Measurements from ENCODE around the gene ADORA2A. TPM values are rescaled to one million over a fixed set of nuclear protein-coding genes. Genes with fewer than 3 reads are reported as not detected.

The ADORA2A gene
- total RNA-seq (1 to 10 TPM; 3.7 to 5.6 (median 4.8) TPM), polyA plus RNA-seq (6.6 TPM)
- long read RNA-seq, donor 1, partial matches to known transcripts = 3 of 14 reads
- long read RNA-seq, donor 1, other reads (novel, unspliced or antisense) = 10 of 14 reads
- long read RNA-seq, donor 2, partial matches to known transcripts = 0 of 10 reads
- long read RNA-seq, donor 2, other reads (novel, unspliced or antisense) = 10 of 10 reads
- long read RNA-seq, donor 3, partial matches to known transcripts = 2 of 8 reads
- long read RNA-seq, donor 3, other reads (novel, unspliced or antisense) = 6 of 8 reads
- long read RNA-seq, donor 4, partial matches to known transcripts = 0 of 7 reads
- long read RNA-seq, donor 4, other reads (novel, unspliced or antisense) = 7 of 7 reads

DNA sequence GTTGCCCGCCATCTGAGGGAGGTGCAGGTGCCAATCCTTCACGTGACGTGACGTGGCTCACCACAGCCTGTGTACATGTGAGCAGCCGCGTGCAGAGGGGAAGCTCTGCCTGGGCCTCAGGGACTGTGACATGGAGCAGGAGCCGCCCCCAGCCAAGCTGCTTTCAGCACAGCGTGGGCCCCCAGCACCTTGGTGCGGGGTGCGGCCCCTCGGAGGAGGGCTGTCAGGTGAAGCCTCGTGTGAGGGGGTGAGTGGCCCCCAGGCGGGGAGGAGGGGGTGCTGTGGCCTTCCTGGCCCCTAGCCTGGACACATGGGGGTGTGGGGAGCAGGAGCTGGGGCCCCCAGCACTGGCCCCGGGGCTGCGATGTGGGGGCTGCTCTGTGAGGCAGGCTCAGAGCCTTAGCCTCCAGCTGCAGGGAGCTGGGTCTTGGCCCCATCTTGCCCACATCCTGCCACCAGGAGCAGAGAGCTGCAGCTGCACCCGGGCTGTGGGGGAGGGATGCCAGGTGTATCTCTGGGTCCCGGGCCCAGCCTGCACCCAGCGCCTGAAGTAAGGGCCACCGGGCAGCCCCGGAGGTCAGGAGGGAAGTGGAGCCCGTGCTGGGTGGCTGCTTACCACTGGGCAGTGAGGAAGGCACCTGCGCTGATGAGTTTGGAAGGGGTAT lies at the start of gene ADORA2A:
Gene ADORA2A, plus strand, starts transcription at position 100 of the 665 bp plus-strand sequence. CDS start 5,806 bp downstream, outside the sequence.
- H3K27me3 ChIP-seq (ENCODE audit: control insufficient read depth, insufficient read depth) = no peaks in the 10 kb centered on the region
- peaks cover 10% of the 10 kb centered on the region for H3K4me1 ChIP-seq (ENCODE audit: control insufficient read depth, insufficient read depth, low read length)
- intact Hi-C loops (cut with DNase I) = loop anchor here in 3 of 4 donors (5.0 to 10.0 kb wide), 4 partner anchors 47 to 90 kb away; no protein-coding TSS in a partner anchor
- DNase-seq (peak in 2 of 3 donors; percentile 71 to 72), ATAC-seq (no peak)
- H3K9me3 ChIP-seq (ENCODE audit: control insufficient read depth, low read length) = no peaks in the 10 kb centered on the region
- no peak within 1 kb of the TSS for H3K27ac ChIP-seq (ENCODE audit: low read length)
- WGBS = 78% methylated on average over 22 of the region's 22 CpGs
- H3K4me3 ChIP-seq (ENCODE audit: low read length) = no peak within 1 kb of the TSS

DNA sequence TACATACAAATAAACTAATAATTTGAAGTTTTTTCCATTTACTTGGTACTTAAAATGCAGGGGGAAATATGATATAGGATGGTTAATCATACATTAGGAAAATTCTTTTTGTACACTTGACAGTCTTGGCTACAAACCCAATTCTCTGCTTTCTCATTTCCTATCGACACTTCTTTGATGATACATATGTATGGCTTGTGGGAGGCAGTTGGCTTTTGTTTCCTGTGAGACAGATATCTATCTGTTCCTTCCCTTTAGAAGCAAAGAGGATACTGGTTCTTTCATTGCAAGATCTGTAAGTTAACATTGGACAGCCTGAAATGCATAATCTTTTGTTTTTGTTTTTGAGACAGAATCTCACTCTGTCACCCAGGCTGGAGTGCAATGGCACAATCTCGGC lies 47.9 kb upstream of the ADORA2A start:
- H3K4me3 ChIP-seq (ENCODE audit: low read length) = no peak overlapping the region
- H3K9me3 ChIP-seq (ENCODE audit: control insufficient read depth, low read length) = no peaks in the 10 kb centered on the region
- H3K27ac ChIP-seq (ENCODE audit: low read length) = no peak overlapping the region
- no peaks in the 10 kb centered on the region for H3K27me3 ChIP-seq (ENCODE audit: control insufficient read depth, insufficient read depth)
- no peaks in the 10 kb centered on the region for H3K4me1 ChIP-seq (ENCODE audit: control insufficient read depth, insufficient read depth, low read length)
- ATAC-seq = no peak
- DNase-seq = no peak
- WGBS = 42% methylated on average over 2 of the region's 2 CpGs
- intact Hi-C loops (cut with DNase I) = no loop called here

DNA sequence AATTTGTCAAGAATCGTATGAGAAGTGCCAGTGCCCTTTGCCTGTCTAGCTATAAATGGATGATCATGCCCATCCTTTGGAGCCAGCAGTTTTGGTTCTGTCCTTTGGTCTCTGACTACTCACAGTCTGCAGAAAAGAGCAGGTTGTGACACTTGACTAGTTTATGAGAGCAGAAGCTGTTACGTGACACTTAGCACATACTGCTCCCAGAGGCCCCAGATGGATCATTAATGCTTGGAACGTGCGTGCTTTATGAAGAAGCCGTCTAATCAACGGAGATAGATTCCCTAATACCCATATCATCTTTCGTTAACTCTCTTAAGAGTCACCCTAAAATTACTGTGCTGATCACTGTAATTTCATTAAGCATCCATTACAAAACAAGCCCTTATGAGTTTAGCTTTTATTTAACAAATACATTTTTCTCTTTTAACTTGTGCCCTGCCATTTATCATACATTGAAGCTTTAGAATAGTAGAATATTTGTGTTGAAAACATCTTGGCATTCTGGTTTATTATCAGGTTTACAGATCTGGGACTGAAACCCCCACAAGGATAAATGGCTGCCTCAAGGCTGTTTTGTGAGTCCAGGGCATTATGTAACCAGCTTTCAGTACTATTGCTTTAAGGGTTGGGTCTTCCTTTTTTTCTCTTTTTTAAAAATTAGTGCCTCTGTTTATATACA lies 47.0 kb upstream of the ADORA2A start:
- Histone ChIP-seq H3K4me1 (ENCODE audit: control insufficient read depth, insufficient read depth, low read length) (no peaks in the 10 kb centered on the region), H3K27ac (ENCODE audit: low read length) (no peak overlapping the region), H3K4me3 (ENCODE audit: low read length) (no peak overlapping the region), H3K9me3 (ENCODE audit: control insufficient read depth, low read length) (no peaks in the 10 kb centered on the region), H3K27me3 (ENCODE audit: control insufficient read depth, insufficient read depth) (no peaks in the 10 kb centered on the region)
- WGBS = 53% methylated on average over 7 of the region's 7 CpGs
- no peak for DNase-seq
- peak; percentile 43 to 74 for ATAC-seq
- intact Hi-C loops (cut with DNase I) = no loop called here

GRCh38 chr22:24380905-24381230 lies 46.5 kb upstream of the ADORA2A start:
- WGBS = 58% methylated on average over 1 of the region's 1 CpG

DNA sequence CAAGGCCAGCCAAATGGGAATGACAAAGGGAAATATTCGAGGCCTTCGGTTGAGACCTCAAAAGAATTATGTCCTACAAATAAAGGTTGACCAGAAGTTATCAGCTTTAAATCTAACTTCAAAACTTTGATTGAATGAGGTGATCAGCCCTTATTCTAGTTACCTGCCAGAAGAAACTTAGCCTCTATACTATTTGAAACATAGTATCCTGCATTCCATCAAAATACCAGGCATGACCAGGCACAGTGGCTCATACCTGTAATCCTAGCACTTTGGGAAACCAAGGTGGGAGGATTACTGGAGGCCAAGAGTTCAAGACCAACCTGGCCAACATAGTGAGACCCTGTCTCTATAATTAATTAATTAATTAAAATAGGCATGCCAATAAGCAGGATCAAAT lies 44.3 kb upstream of the ADORA2A start:
- 95% methylated on average over 2 of the region's 2 CpGs for WGBS
- Histone ChIP-seq H3K27me3 (ENCODE audit: control insufficient read depth, insufficient read depth) (no peaks in the 10 kb centered on the region), H3K4me3 (ENCODE audit: low read length) (no peak overlapping the region), H3K27ac (ENCODE audit: low read length) (no peak overlapping the region), H3K9me3 (ENCODE audit: control insufficient read depth, low read length) (no peaks in the 10 kb centered on the region), H3K4me1 (ENCODE audit: control insufficient read depth, insufficient read depth, low read length) (no peaks in the 10 kb centered on the region)
- ATAC-seq (no peak), DNase-seq (no peak)
- intact Hi-C loops (cut with DNase I) = no loop called here

More at GRCh38 chr22:24380905-24381230, 46.5 kb upstream of the ADORA2A start:
- ATAC-seq (no peak), DNase-seq (no peak)
- no peaks in the 10 kb centered on the region for H3K9me3 ChIP-seq (ENCODE audit: control insufficient read depth, low read length)
- H3K4me3 ChIP-seq (ENCODE audit: low read length) = no peak overlapping the region
- no peak overlapping the region for H3K27ac ChIP-seq (ENCODE audit: low read length)
- no peaks in the 10 kb centered on the region for H3K27me3 ChIP-seq (ENCODE audit: control insufficient read depth, insufficient read depth)
- H3K4me1 ChIP-seq (ENCODE audit: control insufficient read depth, insufficient read depth, low read length) = no peaks in the 10 kb centered on the region
- intact Hi-C loops (cut with DNase I) = no loop called here

DNA sequence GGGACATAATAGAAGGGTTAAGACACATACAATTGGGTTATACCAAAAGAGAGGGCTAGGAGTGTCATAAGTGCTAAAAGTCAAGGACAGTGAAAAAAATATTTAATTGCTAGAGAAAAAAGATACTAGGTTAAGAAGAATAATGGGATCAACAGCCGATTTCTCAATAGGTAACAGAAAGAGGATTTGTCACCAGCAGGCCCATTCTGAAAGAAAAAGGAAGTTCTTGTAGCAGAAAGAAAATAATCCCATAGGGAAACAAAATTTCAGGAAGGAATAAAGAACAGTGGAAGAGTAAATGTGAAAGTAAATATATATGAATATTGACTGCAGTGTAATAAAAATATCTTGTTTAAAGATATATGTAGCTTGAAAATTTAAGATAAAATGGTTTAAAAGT lies 43.3 kb upstream of the ADORA2A start:
- 70% methylated on average over 1 of the region's 1 CpG for WGBS

GRCh38 chr22:24386937-24387471 lies 40.4 kb upstream of the ADORA2A start:
- H3K4me1 ChIP-seq (ENCODE audit: control insufficient read depth, insufficient read depth, low read length) = peaks cover 6% of the 10 kb centered on the region
- no peak for ATAC-seq
- no peak for DNase-seq
- H3K9me3 ChIP-seq (ENCODE audit: control insufficient read depth, low read length) = no peaks in the 10 kb centered on the region
- intact Hi-C loops (cut with DNase I) = no loop called here
- no peaks in the 10 kb centered on the region for H3K27me3 ChIP-seq (ENCODE audit: control insufficient read depth, insufficient read depth)
- WGBS = 56% methylated on average over 2 of the region's 2 CpGs
- no peak overlapping the region for H3K27ac ChIP-seq (ENCODE audit: low read length)
- no peak overlapping the region for H3K4me3 ChIP-seq (ENCODE audit: low read length)

More for the DNA sequence above, 43.3 kb upstream of the ADORA2A start:
- no peak for ATAC-seq
- Histone ChIP-seq H3K27me3 (ENCODE audit: control insufficient read depth, insufficient read depth) (no peaks in the 10 kb centered on the region), H3K4me1 (ENCODE audit: control insufficient read depth, insufficient read depth, low read length) (no peaks in the 10 kb centered on the region), H3K27ac (ENCODE audit: low read length) (no peak overlapping the region), H3K4me3 (ENCODE audit: low read length) (no peak overlapping the region), H3K9me3 (ENCODE audit: control insufficient read depth, low read length) (no peaks in the 10 kb centered on the region)
- intact Hi-C loops (cut with DNase I) = no loop called here
- DNase-seq = no peak

DNA sequence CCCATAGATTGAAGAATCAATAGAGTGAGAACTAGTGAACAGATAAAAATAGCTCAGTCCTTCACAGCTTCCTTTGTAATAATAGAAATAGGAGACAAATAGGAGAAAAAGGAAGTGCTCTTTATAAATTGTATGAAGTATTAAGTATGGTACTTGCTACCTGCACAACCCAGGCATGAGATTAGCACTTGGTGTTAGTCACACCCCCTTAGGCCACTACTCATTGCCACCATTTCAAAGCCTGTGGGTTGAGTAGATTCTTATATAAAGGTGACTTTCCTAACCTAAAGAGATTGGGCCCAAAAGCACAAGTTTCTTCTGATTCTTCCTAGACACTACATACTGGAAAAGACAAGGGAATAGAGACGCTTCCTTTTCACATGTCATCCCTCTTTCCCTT lies 37.7 kb upstream of the ADORA2A start:
- no peaks in the 10 kb centered on the region for H3K27me3 ChIP-seq (ENCODE audit: control insufficient read depth, insufficient read depth)
- H3K4me1 ChIP-seq (ENCODE audit: control insufficient read depth, insufficient read depth, low read length) = peaks cover 9% of the 10 kb centered on the region
- DNase-seq (no peak), ATAC-seq (no peak)
- no peaks in the 10 kb centered on the region for H3K9me3 ChIP-seq (ENCODE audit: control insufficient read depth, low read length)
- intact Hi-C loops (cut with DNase I) = no loop called here
- no peak overlapping the region for H3K4me3 ChIP-seq (ENCODE audit: low read length)
- WGBS = 69% methylated on average over 1 of the region's 1 CpG
- no peak overlapping the region for H3K27ac ChIP-seq (ENCODE audit: low read length)

DNA sequence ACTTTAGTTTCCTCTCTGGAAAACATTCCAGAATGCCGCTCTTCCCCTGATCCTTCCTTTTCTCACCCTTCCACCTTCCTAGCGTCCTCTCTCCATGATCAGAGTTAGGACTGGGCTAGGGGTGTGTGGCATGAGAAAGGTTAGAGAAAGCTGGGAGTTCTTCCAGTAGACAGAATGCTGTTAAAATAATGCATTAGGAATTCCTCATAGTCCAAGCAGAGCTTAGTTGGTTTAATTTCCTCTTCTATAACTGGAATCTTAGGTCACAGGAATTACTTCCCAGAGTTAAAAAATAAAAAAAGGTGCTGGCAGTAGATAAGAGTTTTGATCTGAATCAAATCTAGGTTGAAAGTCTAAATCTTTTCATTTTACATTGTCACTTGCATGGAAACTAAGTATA lies 37.2 kb upstream of the ADORA2A start:
- 81% methylated on average over 2 of the region's 2 CpGs for WGBS
- ATAC-seq (peak in 1 of 2 donors; percentile 38), DNase-seq (no peak)
- H3K4me3 ChIP-seq (ENCODE audit: low read length) = no peak overlapping the region
- peak overlapping the region; percentile 84 for H3K27ac ChIP-seq (ENCODE audit: low read length)
- no peaks in the 10 kb centered on the region for H3K9me3 ChIP-seq (ENCODE audit: control insufficient read depth, low read length)
- H3K27me3 ChIP-seq (ENCODE audit: control insufficient read depth, insufficient read depth) = no peaks in the 10 kb centered on the region
- peaks cover 9% of the 10 kb centered on the region for H3K4me1 ChIP-seq (ENCODE audit: control insufficient read depth, insufficient read depth, low read length)
- intact Hi-C loops (cut with DNase I) = no loop called here

GRCh38 chr22:24390576-24390975 lies 36.8 kb upstream of the ADORA2A start:
- WGBS = 31% methylated on average over 7 of the region's 7 CpGs
- H3K4me3 ChIP-seq (ENCODE audit: low read length) = no peak overlapping the region
- no peaks in the 10 kb centered on the region for H3K9me3 ChIP-seq (ENCODE audit: control insufficient read depth, low read length)
- peak; percentile 68 to 69 for ATAC-seq
- peak in 1 of 3 donors; percentile 65 for DNase-seq
- no peak overlapping the region for H3K27ac ChIP-seq (ENCODE audit: low read length)
- H3K4me1 ChIP-seq (ENCODE audit: control insufficient read depth, insufficient read depth, low read length) = peaks cover 9% of the 10 kb centered on the region
- H3K27me3 ChIP-seq (ENCODE audit: control insufficient read depth, insufficient read depth) = no peaks in the 10 kb centered on the region
- intact Hi-C loops (cut with DNase I) = no loop called here

DNA sequence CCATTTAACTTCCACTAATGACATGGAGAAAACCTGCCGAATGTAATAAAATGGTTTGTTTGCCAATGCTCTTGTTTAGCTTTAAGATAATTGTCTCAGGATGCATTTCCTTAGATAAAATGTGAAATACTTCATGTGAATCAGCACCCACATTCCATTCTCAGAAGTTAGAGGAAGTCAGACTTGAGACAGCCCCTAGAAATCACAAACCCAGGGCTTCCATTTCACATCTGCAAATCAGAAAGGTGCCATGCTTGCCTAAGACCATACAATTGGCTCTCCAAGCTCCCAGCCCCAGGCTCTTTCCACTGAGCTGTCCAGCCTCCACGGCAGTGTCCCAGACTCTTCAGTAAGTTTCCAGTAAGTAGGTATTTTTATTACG lies 35.6 kb upstream of the ADORA2A start:
- no peaks in the 10 kb centered on the region for H3K27me3 ChIP-seq (ENCODE audit: control insufficient read depth, insufficient read depth)
- ATAC-seq (peak in 1 of 2 donors; percentile 61), DNase-seq (no peak)
- no peaks in the 10 kb centered on the region for H3K9me3 ChIP-seq (ENCODE audit: control insufficient read depth, low read length)
- peaks cover 9% of the 10 kb centered on the region for H3K4me1 ChIP-seq (ENCODE audit: control insufficient read depth, insufficient read depth, low read length)
- no peak overlapping the region for H3K4me3 ChIP-seq (ENCODE audit: low read length)
- peak overlapping the region; percentile 70 for H3K27ac ChIP-seq (ENCODE audit: low read length)
- intact Hi-C loops (cut with DNase I) = no loop called here
- WGBS = 68% methylated on average over 3 of the region's 3 CpGs
